NCI-H187 treated with DMSO at 0.1 percent for 48 hours (cell line): ENCODE results near the gene IL1RAP.
A peak's percentile ranks its signal among the peaks of the same experiment; 100 is the strongest.
"Not testable (repeated sequence)": the region's sequence is repeated elsewhere in the genome, so short reads cannot be mapped to it uniquely, and the experiment has no call there.

ENCODE experiments used
- DNase-seq: peaks from one replicate; lab custom pipeline; 2025; lab: John Stamatoyannopoulos, UW

Gene IL1RAP

DNA sequence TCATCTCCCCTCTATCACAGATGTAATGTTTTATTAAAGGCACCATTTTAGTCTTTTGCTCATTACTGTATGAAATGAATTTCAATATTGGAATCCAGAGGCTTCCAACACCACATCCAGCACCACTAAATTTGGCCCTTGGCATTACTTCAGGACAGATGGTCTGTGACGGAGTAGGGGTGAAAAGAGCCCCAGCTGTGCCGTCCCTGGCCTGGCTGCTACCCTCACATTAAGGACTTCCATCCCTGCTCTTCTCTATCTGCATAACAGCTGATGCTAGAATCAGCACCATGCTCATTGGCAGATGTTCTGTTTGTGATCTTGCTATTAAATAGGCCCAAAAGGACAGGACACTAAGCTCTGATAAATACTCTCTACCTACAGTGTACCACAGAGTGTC lies 152.9 kb downstream of the IL1RAP start:
- no peak for DNase-seq

DNA sequence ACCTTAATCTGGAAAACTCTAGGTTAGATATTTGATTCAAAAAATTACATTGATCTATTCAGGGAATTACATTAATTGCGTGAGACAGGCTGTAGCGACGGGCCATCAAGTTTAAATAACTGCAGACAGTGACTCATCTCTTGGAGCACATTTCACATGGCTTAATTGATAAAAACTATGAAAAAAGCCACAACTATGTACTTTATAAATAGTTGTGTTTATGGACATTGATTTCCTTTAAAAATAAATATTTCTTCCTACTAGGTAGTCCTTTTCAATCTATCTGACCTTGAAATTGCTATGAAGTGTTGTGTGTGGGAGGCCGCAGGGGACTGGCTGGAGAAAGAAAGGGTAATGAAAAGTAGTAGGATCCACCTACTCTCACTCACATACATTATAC lies 157.8 kb downstream of the IL1RAP start:
- DNase-seq = no peak

DNA sequence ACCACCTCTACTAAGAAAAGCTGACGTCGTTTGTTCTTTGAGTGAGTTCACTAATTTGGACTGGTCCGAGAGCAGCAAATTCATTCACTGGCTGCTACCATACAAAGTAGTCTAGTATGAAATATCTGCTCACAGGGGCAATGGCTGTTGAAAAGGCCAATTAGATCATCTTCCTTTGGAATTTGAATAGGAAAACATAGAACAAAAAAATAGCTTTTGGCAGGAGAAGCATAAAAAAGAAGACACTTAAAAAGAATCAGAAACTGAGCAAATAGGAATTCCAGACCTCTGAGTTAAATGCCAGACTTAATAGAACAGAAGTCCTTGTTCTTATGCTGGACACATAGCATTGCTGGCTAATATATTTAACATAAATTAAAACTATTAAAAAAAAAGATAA lies 159.3 kb downstream of the IL1RAP start:
- DNase-seq = no peak

DNA sequence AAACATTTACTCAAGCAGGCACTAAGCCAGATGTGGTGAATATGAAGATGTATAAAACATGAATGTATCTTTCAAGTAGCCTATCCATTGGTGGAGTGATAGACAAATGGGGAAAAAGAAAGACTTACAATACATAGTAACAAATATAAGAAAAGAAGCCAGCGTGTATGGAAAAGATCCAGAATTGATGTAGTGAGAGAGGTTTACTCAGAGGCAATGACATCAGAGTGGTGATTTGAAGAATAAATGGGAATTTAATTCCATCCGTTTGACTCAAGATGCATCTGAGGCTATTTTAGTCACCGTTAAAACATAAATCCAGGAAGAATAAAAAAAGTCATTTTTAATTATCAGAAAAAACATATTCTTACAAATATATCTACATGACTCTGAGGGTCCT lies 162.6 kb downstream of the IL1RAP start:
- DNase-seq = no peak

DNA sequence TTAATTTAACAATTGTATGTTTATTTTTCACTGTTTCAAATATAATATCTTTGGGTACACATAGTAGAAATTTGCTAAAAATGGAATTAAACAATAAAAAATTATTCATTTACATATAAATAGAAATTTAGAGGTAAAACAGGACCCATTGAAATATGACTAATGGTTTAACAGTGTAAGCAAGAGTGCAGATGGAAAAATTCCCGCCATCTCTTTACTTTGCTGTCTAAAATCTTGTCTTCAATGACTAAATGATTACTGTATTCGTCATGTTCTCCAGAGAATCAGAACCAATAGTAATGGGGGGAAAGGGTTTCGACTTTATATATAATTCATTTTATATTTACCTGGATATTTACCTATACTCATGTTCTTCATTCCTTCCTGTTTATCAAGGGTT lies 163.1 kb downstream of the IL1RAP start:
- DNase-seq = no peak

DNA sequence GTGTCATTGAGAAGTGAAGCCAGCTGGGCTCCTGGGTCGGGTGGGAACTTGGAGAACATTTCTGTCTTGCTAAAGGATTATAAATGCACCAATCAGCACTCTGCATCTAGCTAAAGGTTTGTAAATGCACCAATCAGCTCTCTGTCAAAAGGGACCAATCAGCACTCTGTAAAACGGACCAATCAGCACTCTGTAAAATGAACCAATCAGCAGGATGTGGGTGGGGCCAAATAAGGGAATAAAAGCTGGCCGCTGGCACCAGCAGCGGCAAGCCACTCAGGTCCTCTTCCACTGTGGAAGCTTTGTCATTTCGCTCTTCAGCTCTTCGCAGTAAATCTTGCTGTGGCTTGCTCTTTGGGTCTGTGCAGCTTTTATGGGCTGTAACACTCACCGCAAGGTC lies 164.0 kb downstream of the IL1RAP start:
- not testable (repeated sequence) for DNase-seq

DNA sequence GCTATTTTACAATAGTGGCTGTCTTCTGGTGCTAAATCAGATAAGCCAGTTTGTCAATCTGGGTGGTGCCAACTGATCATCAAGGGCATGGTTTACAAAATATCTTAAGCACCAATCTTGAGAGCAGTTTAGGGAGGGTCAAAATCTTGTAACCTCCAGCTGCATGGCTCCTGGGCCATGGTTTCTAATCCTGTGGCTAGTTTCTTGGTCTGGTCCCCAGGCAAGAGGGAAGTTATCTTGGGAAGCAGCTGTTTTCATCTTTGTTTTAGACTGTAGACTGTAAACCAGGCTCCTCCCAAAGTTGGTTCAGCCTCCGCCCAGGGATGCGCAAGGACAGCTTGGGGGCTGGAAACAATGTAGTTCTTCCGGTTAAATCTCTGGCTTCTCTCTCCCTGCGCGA lies 166.8 kb downstream of the IL1RAP start:
- DNase-seq = no peak

DNA sequence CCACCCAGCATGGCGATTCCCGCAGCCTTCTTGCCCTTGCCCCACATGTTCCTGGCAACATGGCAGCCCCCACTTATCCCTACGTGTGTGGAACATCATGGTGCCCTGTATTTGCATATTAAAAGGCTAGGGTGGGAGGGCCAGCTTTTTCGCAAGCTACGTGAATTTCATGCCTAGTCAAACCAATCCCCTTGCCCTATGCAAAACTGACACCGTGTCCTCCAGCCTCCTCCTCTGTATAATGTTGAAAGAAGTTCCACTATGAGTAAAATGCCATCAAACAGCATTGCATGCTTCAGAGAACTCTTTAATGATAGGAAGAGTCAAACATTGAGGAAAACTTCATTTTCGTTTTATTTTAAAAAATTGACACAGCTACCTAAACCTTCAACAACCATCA lies 170.9 kb downstream of the IL1RAP start:
- no peak for DNase-seq

DNA sequence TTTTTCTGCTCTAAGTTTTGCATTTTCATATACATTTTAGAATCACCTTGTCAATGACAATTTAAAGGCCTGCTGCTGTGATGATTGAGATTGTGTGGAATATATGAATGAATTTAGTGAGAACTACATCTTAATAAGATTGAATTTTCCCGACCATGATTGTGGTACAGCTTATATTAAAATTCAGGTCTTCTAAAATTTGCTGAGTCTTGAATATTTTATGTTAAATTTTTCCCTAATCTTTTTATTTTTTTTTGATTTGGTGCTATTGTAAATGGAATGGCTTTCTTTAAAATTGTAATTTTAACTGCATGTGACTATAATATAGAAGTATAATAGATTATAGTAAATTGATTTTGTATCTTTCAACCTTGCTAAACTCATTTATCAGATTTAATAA lies 172.1 kb downstream of the IL1RAP start:
- DNase-seq = no peak

DNA sequence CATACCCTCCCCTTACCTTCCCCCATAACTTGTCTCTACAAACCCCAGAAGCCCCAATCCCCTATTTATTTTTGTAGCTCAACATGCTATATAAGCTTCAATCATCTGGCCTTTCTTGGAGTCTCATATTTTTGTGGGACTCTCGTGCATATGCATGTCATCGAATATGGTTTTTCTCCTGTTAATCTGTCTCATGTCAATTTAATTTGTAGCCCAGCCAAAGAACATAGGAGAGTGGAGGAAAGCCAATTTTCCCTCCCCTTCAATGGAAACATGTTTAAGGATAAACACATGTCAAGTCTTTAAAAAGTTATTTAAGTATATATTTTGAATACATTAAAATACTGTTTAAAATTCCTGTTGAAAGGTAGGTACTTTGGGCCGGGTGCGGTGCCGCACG lies 176.4 kb downstream of the IL1RAP start:
- no peak for DNase-seq

DNA sequence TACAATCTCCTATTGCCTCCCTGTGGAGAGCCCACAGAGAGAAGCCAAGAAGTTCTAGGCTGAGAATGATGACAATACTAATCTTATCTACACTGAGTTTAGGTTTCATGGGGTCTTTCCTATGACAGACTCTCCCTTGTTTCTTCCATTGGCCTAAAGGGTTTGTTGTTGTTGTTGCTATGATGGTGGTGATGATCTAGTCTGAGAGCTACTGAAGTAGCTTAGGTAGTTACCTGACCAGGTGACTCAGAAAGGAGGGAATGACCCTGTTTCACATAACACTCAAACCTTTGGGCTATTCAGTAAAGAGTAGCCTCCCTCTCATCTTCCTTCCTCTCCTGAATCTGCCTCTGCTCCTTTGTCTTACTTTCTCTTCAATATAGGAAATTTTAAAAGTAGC lies 178.4 kb downstream of the IL1RAP start:
- DNase-seq = no peak

DNA sequence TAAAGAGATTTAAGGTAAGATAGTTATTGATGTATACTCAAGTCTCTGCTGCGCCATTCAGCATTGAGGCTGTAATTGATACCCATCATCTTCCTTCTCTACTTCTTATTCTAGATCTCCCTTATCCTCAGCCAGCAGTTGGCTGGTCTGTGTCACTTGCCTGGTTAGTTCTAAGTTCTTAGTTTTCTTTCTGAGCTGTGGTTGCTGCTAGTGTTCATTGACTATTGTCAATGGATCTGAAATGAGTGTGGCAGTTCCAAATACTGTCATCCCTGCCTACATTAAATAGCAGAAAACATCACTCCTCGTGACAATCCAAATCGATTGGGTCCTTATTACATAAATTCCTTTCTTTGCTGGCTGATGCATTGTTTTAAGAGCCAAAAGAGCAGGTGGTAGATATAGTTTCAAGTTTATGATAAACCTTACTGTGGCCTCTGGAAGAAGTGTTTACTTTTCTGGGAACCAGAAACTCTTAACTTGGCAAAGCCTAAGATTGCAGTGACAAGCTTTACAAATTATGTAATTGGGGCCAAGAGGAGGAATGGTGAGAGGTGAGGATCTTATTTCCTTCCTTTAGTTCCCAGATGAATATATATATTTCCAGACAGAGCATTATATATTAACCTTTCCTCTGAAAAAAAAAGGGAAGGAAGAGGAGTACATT lies 180.6 kb downstream of the IL1RAP start:
- DNase-seq = peak; percentile 16

DNA sequence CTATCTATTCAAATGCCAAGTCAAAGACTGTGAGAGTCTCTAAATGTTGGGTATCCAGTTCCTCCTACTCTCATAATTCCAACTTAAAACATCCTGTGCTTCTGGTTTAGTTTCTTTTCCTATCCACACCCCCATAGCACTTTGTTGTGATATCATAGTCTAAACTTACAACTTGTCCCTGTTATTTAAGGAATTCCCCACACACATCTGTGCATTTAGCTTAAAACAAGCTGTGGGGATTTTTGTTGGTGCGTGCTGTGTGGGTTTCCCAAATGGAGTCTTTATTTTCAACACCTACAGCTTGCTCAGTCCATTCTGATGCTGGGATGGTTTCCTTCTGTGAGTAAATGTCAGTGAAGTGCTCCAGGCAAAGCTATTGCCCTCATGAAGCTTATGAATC lies 181.3 kb downstream of the IL1RAP start:
- DNase-seq = no peak

DNA sequence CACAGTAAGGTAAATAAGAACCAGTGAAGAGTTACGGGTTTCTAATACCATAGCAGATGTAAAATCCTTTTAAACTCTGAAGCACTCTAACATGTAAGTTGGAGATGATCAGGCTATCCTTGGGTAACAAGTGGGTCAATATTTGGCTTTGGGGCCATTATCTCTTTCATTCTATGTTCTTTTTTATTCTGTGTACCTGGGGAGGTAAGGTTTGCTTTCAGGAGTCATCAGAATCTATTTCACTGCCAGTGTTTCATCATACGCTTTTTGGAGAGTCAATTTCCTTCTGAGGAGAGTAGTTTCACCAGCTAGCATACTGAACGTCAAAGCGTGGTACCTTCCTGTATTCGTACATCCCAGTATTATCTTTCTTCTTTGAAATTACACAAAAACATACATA lies 182.1 kb downstream of the IL1RAP start:
- DNase-seq = peak; percentile 10

DNA sequence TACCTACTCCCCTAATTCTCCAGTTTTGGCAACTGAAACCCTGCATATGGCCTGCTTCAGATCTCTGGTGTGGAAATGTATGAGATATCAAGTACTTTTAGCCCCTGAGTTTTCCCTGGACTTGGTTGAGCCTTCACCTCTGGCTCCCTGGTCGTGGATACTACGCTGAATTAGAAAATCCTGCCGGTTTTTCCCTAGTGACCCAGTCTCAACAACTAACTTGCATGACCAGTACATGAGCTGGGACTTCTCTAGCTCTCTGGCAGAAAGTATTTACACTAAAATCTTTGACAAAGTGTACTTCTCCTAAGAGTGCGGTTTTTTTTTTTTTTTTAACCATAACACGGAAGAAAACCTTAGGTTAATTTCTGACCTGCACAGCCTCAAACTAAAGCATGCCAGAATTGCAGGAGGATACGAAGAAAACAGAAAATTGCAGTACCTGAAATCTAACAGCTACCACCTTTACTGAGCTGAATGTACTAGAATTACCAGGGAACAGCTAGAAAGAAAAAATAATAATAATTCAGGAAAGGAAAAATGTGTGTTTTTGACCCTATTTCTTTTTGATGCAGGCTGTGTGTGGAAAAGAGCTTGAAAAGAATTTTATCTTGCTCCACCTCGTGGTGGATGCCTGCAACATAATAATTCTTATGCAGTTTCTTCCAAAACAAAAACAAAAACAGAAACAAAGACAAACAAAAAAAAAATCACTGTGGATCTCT lies 183.1 kb downstream of the IL1RAP start:
- DNase-seq = no peak

DNA sequence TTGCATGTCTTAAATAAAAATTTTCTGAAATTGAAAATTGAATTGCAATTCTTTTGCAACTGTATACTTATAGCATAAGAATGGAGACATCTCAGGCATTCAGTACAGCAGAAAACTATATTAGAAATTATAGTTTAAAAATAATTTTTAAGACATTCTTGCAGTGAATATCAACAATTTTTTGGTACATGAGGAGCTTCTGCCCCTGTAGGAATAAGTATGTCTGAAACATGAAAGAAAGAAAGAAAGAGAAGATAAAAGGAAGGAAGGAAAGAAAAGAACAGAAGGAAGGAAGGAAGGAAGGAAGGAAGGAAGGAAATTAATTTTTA lies 183.6 kb downstream of the IL1RAP start:
- no peak for DNase-seq

DNA sequence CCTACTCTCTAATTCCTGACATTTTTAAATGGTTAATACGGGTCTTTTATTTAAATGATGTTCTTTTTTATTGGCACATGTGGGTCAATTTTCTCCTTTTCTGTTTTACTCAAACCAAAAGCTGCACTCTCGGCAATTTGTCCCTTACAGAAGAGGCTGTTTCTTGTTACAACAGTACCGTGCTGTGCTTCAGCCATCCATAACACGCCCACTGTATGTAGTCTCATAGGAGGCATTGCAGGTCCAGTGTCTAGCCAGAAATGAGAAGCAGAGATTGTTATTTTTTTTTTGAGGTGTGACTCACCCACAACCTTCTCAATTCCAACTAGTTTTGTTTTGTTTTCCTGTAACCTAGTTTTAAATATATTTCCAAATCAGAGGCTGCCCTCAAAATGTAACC lies 184.0 kb downstream of the IL1RAP start:
- DNase-seq = no peak

DNA sequence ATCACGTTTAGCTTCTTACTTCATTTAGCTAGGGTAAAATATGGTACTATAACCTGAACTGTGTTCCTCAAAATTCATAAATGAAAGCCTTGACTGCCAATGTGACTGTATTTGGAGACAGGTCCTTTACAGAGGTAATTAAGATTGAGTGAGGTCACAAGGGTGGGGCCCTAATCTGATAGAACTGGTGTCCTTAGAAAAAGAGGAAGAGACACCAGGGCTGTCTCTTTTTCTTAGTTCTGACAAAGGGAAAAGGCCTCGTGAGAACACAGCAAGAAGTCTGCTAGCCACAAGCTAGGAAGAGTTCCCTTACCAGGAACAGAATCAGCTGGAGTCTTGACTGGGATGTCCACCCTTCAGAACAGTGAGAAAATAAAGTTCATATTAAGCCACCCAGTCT lies 185.9 kb downstream of the IL1RAP start:
- DNase-seq = no peak

DNA sequence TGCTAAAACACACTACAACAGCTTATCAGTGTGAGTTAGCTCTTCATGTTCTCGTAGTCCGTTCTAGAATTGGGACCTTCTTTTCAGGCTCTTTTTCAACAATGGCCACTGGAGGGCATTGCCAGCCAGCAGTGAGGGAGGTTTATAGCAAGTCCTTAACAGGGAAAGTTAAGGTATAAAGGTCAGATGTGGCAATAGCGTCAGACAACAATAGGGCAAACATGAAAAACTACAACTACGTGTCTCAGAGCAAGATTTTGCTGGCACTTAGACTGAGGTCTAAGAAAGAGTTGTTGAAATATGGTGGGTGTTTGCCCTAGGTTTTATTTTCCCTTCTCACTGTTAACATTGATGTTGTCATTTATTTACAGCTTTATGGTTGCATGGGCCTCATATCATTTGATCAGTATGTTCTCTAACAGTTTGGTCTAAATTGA lies 187.2 kb downstream of the IL1RAP start:
- no peak for DNase-seq

DNA sequence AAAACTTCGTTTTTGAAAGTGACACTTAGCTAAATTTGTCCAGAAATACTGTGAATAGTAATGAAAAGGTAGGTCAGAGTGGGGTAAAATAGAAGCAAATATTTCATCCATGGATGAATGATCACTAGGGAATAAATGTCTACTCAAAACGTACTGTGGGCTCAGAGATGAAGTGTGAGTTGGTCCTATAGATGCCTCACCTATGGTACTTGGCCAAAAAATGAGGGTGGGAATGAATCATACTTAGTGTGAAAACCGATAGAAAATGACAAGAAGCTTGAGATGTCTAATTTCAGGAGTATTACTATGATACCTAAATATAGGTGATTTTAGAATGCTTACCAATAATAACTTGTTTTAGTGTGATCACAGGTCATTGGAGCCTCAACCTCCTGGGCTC lies 192.7 kb downstream of the IL1RAP start:
- DNase-seq = no peak
